ENCODE results near the gene ITGB6.
"Not testable (repeated sequence)": the region's sequence is repeated elsewhere in the genome, so short reads cannot be mapped to it uniquely, and the experiment has no call there.

ITGB6 gene

DNA sequence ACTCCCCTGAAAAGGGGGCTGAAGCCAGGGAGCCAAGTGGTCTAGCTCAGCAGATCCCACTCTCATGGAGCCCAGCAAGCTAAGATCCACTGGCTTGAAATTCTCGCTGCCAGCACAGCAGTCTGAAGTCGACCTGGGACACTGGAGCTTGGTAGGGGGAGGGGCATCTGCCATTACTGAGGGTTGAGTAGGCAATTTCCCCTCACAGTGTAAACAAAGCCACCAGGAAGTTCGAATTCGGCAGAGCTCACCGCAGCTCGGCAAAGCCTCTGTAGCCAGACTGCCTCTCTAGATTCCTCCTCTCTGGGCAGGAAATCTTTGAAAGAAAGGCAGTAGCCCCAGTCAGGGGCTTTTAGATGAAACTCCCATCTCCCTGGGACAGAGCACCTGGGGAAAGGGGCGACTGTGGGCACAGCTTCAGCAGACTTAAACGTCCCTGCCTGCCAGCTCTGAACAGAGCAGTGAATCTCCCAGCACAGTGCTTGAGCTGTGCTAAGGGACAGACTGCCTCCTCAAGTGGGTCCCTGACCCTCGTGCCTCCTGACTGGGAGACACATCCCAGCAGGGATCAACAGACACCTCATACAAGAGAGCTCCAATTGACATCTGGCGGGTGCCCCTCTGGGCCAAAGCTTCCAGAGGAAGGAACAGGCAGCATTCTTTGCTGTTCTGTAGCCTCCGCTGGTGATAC, 18.8 kb downstream of the ITGB6 start:
- not testable (repeated sequence) for DNase-seq (ENCODE audit: low read depth in 2 of 2)

- DNase-seq (ENCODE audit: low read depth in 2 of 2), result not testable (repeated sequence)
Observed at GRCh38 chr2:160180690-160181089, 19.4 kb downstream of the ITGB6 start.

DNA sequence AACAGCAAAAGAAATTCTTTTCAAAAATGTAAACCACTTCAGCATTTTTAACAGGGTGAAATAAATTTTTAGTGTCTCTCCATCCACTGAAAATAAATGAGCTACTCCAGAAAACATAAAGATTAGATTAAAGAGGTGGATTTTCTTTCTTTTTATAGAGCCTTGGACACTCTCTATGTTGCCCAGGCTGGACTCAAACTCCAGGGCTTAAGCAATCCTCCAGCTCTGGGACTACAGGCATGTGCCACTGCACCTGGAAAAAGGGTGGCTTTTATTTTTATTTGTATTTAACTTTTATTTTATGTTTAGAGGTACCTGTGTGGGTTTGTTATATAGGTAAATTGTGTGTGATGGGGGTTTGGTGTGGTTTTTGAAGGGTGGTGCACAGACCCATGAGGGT, 19.9 kb downstream of the ITGB6 start:
- no peak for DNase-seq (ENCODE audit: low read depth in 2 of 2)

DNA sequence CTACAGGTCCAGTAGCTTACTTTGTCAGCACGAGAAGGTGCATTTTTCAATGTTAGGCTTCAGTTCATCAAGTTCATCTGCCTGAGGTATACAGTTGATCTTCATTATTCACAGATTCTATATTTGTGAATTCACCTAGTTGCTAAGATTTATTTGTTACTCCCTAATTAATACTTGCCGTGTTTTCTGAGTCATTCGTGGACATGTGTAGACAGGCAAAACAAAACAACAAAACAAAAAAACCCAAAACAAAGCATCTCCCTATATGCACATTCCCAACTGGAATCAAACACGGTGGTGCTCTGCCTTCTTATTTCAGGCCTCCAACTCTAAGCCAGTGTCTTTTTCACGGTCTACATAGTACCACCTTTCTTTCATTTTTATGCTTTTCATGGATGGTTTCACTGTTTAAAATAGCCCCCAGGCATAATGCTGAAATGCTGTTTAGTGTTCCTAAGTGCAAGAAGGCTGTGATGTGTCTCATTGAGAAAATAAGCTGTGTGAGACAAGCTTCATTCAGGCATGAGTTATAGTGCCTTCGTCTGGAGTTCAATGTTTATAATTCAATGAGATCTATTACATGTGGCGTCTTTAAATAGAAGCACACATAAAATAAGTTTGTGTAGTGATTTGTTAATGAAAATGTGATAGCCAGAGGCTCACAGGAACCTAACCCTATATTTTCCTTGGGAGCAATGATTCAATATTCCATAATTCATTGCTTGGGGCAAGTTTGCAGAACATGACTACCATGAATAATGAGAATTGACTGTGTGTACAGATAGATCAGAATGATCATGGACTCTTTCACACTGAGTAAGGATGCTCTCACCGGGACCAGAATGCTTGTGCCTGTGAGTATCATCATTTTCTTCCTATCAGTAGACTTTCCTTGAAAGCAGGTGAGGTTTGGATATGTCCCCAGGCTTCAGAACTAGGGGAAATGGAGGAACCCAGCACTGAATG, 24.6 kb downstream of the ITGB6 start:
- no peak for DNase-seq (ENCODE audit: low read depth in 2 of 2)

DNA sequence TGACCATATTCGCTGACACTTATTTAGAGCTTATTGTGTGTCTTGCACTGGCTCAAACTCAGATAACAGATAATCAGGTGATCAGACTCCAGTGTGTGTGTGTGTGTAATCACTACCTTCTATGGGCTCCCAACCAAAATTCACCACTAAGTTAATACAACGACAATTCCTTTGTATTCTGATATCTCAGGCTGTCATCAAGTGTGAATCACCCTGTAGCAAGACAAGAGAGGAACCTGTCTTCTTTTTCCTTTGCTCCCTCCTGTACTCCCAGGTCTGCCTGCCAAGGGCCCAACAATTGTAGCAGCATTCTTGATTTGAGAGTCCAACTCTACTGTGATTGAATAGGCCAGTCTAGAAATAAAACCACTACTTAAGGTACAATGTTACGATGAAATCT, 25.8 kb downstream of the ITGB6 start:
- no peak for DNase-seq (ENCODE audit: low read depth in 2 of 2)

DNA sequence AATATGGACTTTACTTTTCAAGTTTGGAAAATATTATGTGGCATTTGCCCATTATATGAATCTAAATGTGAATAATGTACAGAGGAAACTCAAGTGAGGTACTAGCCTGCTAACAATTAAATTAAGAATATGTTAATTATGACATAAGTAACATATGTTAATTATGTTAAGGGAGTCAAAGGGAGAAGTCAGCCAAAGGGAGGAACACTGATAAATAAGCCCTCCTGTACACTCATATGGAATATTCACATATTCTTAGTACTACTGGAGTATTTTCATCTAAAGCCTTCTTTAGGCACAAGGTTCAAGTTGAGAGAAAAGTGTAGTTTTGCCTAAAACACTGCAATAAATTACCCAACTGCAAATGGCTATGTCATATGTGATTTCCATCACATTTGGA, 30.1 kb downstream of the ITGB6 start:
- DNase-seq (ENCODE audit: low read depth in 2 of 2), result no peak

DNA sequence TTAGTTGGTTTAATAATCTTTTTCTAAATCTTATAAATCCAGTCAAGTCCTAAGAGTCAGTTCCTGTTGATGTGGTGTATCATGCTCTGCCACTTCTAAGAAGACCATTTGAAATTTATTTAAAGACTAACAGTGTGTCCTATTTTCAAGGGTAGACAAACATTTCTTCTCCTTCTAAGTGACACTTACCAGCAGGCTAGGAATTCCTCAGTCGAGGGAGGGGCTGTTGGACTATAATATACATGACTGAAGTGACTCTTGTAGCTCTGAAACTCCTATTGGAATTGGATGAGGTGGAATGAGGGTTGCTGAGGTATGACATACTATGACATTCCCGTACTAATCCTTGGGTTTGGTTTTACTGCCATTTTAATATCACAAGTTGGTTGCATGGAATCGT, 30.6 kb downstream of the ITGB6 start:
- DNase-seq (ENCODE audit: low read depth in 2 of 2), result no peak

GRCh38 chr2:160168878-160169277, 31.2 kb downstream of the ITGB6 start:
- DNase-seq (ENCODE audit: low read depth in 2 of 2), result no peak

DNA sequence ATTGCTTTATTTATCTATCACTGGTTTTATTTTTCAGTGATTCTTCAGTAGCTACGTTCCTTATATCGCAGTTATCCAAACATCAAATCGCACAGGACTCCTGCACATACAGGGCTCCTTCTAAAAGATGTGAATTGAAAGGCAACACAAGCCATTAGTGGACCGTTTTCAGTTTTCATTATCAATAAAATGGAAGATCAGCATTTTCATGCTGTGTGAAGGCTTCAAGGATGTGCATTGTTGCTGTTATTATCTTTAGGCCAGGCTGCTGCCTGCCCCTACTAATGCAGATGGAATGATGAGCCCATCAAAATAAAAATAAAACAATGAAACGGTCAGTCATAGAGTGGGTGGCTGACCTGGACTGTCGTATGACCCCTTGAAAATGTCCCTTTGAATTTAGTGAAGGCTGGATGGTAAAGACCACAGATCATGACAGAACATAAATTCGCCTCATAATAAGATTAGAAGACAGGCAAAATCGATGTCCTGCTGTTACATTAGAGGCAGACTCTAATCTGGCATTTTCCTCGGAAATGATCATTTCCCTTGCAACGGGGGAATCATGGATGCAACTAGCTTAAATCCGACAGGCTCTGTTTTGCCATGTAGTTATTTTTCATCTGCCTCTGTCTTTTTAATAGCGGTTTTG, 32.9 kb downstream of the ITGB6 start:
- DNase-seq (ENCODE audit: low read depth in 2 of 2), result no peak

DNA sequence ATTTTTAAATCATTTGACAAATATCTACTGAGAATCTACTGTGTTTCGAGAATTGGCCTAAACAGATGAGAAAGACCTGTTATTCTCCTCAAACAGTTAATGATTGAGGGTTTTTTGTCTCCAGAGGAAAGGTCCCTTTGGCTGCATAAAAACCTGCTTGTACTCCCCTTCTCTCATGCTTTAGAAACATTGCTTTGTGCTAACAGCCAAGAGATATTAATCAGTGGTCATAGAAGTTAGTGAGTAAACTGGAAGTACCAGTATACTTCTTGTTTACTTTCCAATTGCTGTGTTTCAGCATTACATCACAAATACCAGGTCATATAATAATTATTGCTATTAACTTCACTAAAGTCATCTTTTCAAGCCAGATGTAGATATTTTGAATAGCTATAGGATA, 34.1 kb downstream of the ITGB6 start:
- DNase-seq (ENCODE audit: low read depth in 2 of 2), result no peak

- DNase-seq (ENCODE audit: low read depth in 2 of 2), result no peak
Observed at GRCh38 chr2:160165081-160165480, 35.0 kb downstream of the ITGB6 start.

DNA sequence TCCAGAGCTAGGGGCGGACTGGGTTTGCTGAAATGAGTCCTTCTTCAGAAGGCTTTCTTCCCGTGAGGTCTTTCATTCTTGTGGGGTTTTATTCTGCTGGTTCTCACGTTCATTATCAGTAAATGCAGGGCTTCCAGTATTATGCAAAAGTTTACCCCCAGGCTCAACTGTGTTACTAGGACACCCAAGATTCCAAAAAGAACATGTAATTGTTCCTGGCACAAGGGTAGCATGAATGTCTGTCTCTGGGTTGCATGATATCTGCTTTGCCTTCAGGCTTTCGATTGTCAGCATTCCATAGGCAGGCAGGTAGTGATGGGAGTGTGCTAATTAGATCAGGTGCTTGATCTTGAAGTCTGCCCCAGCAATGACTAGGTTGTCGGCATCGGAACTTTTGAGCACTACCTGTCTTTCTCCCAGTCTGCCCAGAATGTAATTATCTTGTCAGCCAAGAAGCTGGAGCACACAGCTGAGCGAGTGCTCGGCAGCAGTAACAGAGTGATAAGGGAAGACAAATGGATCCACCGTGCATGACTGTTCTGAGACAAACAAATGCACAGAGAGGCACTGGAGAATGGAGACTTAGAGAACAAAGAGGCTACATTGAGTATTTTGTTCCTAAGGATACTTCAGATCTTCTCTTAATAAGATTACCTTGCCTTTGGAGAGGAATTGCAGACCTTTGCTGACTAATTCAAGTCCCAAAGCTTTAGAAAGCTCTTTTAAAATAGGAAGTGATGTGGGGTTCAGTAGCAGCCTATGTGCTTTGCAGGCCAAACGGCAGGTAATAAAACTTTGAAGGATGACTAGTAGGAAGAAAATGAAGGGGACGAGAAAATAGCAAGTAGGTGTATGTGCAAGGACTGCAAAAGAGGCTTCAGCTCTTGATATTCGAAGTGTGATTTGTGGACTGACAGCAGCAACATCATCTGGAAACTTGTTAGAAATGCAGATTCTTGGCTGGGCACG, 41.9 kb downstream of the ITGB6 start:
- DNase-seq (ENCODE audit: low read depth in 2 of 2), result no peak

DNA sequence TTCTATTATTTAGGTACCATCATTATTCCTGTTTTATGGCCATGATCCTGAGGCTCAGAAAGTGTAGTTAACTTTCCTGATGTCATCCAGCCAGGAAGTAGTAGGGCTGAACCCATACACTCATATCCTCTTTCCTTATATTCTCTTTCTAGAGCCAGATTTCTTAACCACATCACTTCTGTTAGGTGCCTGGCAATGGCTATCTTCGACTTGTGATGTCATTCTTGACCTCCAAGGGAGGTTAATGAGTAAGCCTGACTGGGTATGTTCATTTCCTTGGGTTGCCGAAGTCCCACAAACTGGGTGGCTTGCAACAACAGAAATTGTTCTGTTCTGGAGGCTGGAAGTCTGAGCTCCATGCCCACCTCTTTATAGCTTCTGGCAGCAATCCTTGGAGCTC, 43.4 kb downstream of the ITGB6 start:
- no peak for DNase-seq (ENCODE audit: low read depth in 2 of 2)

DNA sequence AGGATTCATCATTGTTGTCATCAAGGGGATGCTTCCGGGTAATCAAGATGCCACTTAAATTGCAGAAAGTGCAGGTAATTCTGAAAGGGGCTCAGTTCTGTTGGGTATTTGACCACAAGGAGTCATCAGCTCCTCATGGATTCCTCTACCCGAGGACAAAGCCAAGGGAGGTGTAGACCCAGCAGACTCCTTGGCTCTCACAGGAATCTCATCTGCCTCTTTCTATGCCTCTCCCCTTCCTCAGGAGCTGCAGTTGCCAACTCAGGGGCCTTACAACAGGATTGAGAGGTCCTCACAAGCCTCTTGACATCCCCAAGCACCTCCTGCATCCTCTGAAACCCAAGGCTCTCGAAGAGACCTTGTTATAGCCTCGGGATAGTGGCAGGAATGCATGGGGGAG, 44.0 kb downstream of the ITGB6 start:
- DNase-seq (ENCODE audit: low read depth in 2 of 2), result no peak

- DNase-seq (ENCODE audit: low read depth in 2 of 2), result not testable (repeated sequence)
Observed at GRCh38 chr2:160148419-160148818, 51.7 kb downstream of the ITGB6 start.

DNA sequence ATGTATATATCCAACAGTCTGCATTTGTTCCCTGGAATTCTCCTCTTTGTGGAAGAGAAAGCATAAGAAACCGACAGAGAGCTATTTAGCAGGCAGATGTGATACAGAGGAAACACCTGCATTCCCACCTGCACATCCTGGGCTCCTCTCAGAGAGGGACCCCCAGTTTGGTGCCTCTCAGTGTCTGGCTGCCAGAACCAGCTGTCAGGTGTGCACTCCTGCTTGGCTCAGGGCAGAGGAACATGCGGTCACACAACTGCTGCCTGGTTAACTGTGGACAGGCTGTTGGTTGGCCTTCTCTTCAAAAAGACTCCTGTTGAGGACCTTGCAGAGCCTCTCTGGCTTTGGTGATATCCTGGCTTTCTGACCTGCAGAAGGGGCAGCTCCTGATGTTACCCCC, 54.6 kb downstream of the ITGB6 start:
- no peak for DNase-seq (ENCODE audit: low read depth in 2 of 2)

DNA sequence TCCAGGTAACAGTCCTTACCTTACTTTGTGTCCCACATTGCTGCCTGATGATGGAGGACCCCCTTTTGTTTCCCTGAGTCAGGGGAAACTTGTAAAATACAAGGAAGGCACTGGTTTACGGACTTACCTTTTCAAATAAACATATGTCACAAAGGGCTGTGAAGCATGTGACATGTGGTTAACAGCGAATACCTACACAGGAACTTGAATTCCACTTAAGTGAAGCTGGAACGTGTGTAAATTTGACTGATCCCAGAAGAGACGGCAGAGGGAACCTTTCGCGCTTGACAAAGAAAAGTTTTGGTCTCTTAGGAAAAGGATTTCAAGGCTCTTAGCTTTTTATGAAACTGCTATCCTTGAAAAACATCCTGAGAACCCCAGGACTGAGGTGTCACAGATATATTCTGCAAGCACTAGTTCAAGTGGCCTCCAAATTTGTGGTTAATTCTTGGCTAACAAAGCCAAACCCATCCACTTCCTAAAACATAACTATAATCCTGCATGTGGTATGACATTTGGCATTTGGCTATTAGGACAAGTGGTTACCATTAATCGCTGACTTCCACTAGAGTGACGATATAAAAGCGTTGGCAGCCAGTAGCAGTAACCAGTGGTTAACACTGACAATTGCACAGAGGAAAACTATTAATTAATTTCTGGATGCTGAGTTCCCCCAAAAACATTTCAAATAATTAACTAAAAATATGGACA, 55.6 kb downstream of the ITGB6 start:
- DNase-seq (ENCODE audit: low read depth in 2 of 2), result no peak

GRCh38 chr2:160142472-160142871, 57.6 kb downstream of the ITGB6 start:
- no peak for DNase-seq (ENCODE audit: low read depth in 2 of 2)

- DNase-seq (ENCODE audit: low read depth in 2 of 2), result no peak
Observed at GRCh38 chr2:160141912-160142311, 58.2 kb downstream of the ITGB6 start.

DNA sequence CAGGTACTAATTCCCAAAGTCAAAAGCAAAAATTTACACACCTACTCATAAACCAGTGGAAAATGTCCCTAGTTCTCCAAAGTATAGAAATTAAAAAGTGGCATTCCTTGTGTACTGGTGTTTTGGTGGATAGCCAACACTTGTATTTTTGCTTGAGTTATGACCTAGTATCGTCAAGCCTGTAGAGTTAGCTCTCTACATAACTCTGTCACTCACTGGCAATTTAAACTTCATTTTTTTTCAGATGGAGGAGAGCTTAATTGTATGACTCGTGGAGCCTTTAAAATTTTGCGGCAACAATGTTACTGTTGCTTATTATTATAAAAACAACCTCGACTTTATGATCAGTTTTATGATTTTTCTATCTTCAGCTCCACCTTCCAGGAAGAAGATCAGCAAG, 58.7 kb downstream of the ITGB6 start:
- no peak for DNase-seq (ENCODE audit: low read depth in 2 of 2)

- DNase-seq (ENCODE audit: low read depth in 2 of 2), result no peak
Observed at GRCh38 chr2:160140471-160140870, 59.6 kb downstream of the ITGB6 start.
